Fibroblast of pulmonary artery (primary cell): Measurements from ENCODE around the gene PRSS57.

Experiments used
- DNase-seq: peaks from one replicate; pipeline ENCODE4 v3.0.0-alpha.2; 2010; ENCODE audit warnings: low read depth
- H3K4me3 ChIP-seq: replicated peaks from 2 replicates; pipeline ENCODE4 v1.5.1; 2011; ENCODE audit warnings: low read depth, mild to moderate bottlenecking, control low read depth, low read length, moderate library complexity
- CTCF ChIP-seq: IDR thresholded peaks from 2 replicates; pipeline ENCODE4 v1.5.1; 2011; ENCODE audit warnings: mild to moderate bottlenecking, control low read depth, low read length, inconsistent platforms; ENCODE audit errors: missing control alignments

Gene PRSS57

DNA sequence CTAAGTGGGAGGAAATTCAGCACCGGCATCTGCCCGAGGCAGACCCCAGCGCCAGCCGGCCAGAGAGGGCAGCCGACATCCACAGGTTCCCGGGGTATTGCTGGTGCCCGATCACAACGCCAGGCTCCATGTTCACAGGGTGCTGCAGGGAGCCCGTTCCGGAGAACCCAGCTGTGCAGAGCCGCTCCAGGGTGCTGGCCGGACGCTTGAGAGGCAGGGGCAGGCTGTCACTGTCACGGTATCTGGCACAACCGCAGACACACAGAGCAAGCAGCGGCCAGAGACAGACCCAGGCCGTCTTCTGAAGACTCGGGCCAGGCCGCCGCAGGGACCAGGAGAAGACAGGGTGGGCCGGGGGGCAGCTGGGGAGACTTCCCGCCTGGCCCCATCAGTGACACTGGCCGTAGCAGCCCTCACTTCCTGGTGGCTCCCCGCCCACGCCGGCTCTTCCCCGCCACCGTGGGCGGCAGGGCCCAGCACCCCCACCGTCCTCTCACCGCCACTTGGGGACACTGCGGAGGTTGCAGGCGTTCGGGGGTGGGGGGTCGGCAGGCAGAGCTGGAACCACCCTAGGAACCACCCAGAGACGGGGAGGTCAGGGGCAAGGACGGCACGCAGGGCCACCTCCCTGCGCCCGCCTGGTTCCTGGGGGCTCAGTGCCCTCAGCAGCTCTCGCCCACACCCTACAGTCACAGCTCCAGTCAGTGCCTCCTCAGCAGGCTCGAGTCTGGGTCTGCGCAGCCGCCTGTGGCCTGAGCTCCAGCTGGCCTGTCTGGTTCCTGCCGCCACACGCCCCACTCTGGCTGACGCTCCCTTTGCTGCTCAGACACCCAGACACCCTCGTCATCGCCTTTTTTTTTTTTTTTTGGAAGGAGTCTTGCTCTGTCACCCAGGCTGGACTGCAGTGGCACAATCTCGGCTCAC, 36.1 kb downstream of the PRSS57 start:
- no peak for DNase-seq
- TF ChIP-seq CTCF, result no peak
- H3K4me3 ChIP-seq, result no peak overlapping the region

DNA sequence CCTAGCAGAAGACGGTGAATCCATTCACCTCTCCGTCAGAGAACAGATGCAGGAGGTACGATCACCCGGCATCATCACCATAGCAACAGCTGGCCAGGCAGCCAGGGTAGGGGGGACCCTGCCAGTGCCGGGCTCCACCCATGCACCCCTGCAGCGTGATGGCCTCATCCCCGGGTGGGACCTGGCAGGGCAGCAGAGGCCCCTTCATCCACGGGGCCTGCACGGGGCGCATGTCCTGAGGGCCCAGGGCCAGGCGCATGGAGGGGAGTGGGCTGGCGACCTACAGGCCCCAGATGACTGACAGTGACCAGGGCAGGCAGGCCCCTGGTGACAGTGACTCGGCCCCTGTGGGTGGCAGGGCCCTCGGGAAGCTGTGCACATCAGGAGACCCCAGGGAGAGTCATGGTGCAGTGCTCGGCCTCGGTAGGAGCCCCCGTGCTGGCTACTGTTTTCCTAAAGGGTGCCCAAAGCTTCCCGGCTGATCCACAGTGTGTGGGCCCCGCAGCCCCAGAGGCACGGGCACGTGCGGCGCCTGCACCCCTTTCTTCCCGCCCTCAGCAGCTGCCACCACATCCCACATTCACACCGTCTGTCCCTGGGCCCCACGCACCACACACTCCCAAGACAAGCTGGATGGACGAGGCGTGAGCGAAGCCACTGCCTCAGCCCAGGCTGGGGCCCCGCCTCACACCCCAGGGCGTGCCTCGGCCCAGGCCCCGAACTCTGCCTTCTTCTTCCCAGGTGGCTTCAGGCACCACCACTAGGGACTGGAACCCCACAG, 37.0 kb downstream of the PRSS57 start:
- DNase-seq, result no peak
- no peak overlapping the region for H3K4me3 ChIP-seq
- no peak for TF ChIP-seq CTCF

DNA sequence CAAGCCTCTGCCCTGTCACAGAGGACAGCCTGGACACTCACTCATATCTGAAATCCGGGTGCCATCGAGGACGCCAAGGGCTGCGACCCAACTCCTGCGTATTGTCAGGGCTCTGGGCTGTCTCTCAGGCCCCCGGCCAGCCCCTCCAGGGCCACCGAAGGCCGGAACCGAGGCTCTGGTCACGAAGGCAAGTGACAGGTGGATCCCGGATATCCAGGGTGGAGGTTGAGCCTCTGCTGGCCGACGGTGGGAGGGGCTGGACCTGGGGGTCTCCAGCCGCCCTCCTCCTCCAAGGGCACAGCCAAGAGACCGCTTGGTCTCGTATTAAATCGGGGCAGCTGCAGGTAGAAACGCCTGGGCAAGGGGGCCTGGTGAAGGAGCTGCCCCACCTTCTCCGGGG, 37.6 kb downstream of the PRSS57 start:
- no peak for DNase-seq
- H3K4me3 ChIP-seq, result no peak overlapping the region
- TF ChIP-seq CTCF, result no peak

DNA sequence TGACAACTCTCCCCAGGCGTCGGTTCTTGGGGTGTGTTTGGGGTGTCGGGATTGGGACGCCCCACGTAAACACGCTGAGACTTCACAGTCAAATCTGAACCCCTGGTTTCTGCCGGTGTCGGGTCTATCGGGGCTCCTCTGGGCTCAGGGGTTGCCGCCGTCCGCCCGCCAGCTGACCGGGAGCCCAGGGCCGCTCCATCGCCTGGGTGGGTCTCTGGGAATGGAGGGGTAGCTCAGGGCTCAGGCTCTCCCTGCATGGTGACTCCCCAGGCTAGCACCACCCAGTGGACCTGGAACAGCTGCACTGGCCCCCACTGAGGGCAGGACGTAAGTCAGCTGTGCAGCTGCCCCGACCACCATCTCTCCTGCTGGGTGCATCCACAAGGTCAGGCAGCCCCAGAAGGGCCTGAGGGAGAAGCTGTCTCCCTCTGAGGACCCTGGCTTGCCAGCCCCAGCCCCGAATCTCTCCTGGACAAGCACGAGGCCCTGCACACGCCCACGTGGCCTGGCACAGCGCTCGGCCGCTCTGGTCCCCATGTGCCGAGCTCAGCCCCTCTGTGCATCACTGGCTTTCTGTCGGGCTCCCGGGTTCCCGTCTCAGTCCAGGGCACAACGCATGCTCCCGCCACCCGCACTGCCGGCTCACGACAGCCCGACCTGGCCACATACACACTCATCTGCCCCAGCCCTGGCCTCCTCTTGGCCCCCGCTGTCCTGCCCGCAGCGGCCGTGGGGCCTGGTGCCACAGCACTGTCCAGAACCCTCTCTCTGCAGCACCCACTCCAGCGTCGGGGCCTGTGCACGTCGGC, 38.3 kb downstream of the PRSS57 start:
- no peak for TF ChIP-seq CTCF
- H3K4me3 ChIP-seq, result no peak overlapping the region
- DNase-seq, result no peak

DNA sequence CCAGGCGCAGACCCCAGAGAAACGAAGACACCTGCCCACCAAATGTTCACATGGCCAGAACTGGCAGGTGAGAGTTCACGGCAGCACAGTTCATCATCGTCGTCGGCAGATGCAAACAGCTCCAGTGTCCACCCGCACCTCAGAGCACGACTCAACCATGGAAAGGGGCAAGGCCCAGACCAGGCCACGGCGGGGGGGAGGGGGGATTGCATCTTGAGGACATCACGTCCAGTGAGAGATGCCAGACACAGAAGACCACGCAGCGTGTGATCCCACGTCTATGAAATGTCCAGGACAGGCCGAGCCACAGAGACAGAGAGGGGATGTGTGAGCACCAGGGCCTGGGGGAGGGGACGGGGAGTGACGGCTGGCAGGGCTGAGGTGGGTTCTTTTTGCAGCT, 39.6 kb downstream of the PRSS57 start:
- TF ChIP-seq CTCF, result no peak
- DNase-seq, result no peak
- no peak overlapping the region for H3K4me3 ChIP-seq

DNA sequence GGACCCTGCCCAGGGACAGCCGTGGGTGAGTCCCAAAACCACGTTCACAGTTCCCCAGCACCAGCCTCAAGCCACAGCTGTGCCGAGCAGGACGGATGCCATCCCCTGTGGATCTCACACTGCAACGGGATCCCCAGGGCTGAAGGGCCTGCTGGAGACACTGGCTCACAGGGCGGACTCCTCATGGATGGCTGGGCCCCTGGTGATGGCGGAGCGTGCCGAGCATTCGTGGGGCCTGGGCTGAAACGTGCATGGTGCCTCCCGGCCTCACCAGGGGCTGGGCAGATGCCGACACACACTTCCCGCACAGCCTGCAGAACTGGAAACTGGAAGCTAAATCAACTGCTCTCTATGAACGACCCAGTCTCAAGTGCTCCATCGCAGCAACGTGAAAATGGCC, 41.8 kb downstream of the PRSS57 start:
- no peak for DNase-seq
- no peak for TF ChIP-seq CTCF
- no peak overlapping the region for H3K4me3 ChIP-seq
